Stimulated activated CD4-positive, alpha-beta T cell treated with anti-CD3 and anti-CD28 coated beads, TNF-alpha, amount 100 ng/mL, for 48 hours (primary cell): ENCODE results near the gene FGD3.
"Not testable (repeated sequence)": the region's sequence is repeated elsewhere in the genome, so short reads cannot be mapped to it uniquely, and the experiment has no call there.

Source experiments
- DNase-seq, 3 donors: peaks; one replicate each; pipeline ENCODE4 v3.0.0-alpha.2; 2020; ENCODE audit warnings: low read depth in 3 of 3

FGD3 gene

GRCh38 chr9:92947268-92948037 is at the start of gene FGD3:
Gene FGD3 (plus strand): TSS chr9:92947523. CDS start chr9:92976257, 28,734 bp downstream.
- peak in 1 of 3 donors; percentile 47 for DNase-seq

- DNase-seq: not testable (repeated sequence)
Measured at GRCh38 chr9:92905137-92905536, 42.2 kb upstream of the FGD3 start.

GRCh38 chr9:92911511-92912475 is 35.5 kb upstream of the FGD3 start:
- DNase-seq: no peak

- no peak for DNase-seq
Measured at GRCh38 chr9:92917176-92917800, 30.0 kb upstream of the FGD3 start.

- no peak for DNase-seq
Measured at GRCh38 chr9:92920437-92920836, 26.9 kb upstream of the FGD3 start.

- DNase-seq: no peak
Measured at GRCh38 chr9:92931606-92932005, 15.7 kb upstream of the FGD3 start.

GRCh38 chr9:92934321-92934720 is 13.0 kb upstream of the FGD3 start:
- DNase-seq: no peak

GRCh38 chr9:92938025-92938424 is 9.3 kb upstream of the FGD3 start:
- no peak for DNase-seq

GRCh38 chr9:92941861-92942260 is 5.5 kb upstream of the FGD3 start:
- no peak for DNase-seq

GRCh38 chr9:92942688-92943616 is 4.4 kb upstream of the FGD3 start:
- no peak for DNase-seq

GRCh38 chr9:92944921-92945320 is 2.4 kb upstream of the FGD3 start:
- DNase-seq: no peak

- DNase-seq: no peak
Measured at GRCh38 chr9:92945796-92946195, 1.5 kb upstream of the FGD3 start.

GRCh38 chr9:92948038-92948534 is 763 bp downstream of the FGD3 start:
- DNase-seq: no peak

- DNase-seq: no peak
Measured at GRCh38 chr9:92948632-92949031, 1.3 kb downstream of the FGD3 start.

- no peak for DNase-seq
Measured at GRCh38 chr9:92949266-92949982, 2.1 kb downstream of the FGD3 start.

- DNase-seq: no peak
Measured at GRCh38 chr9:92950359-92950955, 3.1 kb downstream of the FGD3 start.

- DNase-seq: no peak
Measured at GRCh38 chr9:92952906-92953610, 5.7 kb downstream of the FGD3 start.

- peak in 2 of 3 donors; percentile 70 to 74 for DNase-seq
Measured at GRCh38 chr9:92954049-92954861, 6.9 kb downstream of the FGD3 start.
